Keratinocyte (primary cell): ENCODE measurements around the gene DCP2. TPM values are rescaled to one million over a fixed set of nuclear protein-coding genes. Genes with fewer than 3 reads are reported as not detected.

ENCODE experiments used
- DNase-seq: peaks from one replicate; pipeline ENCODE4 v3.0.0-alpha.2; 2011; ENCODE audit warnings: low read depth, missing footprints, low spot score
- FAIRE-seq: peaks from 2 replicates; lab custom pipeline; 2011; peaks lifted over from hg19 to GRCh38; lab: Jason Lieb, UNC
- H2AFZ ChIP-seq: 2 replicates; pipeline ENCODE4 v1.6.0; 2012; ENCODE audit warnings: low read length, control low read depth, inconsistent platforms; ENCODE audit not compliant: control insufficient read depth
- H3K27ac ChIP-seq: 2 replicates; pipeline ENCODE4 v1.5.1; 2011; ENCODE audit warnings: low read length; ENCODE audit not compliant: control insufficient read depth, insufficient read depth
- H3K27me3 ChIP-seq: 3 replicates; pipeline ENCODE4 v1.6.0; 2011; ENCODE audit warnings: low read length; ENCODE audit not compliant: control insufficient read depth, insufficient read depth; ENCODE audit errors: extremely low read depth
- H3K36me3 ChIP-seq, 2 experiments: 2 replicates in 1 of 2; 3 replicates in 1 of 2; pipeline ENCODE4 v1.5.1; 2011; ENCODE audit warnings: low read length in 2 of 2, mild to moderate bottlenecking in 1 of 2; ENCODE audit not compliant: control insufficient read depth in 2 of 2, insufficient read depth in 2 of 2; ENCODE audit errors: extremely low read depth in 1 of 2
- H3K4me1 ChIP-seq: 3 replicates; pipeline ENCODE4 v1.5.1; 2011; ENCODE audit warnings: low read length; ENCODE audit not compliant: control insufficient read depth, insufficient read depth; ENCODE audit errors: extremely low read depth
- H3K4me2 ChIP-seq: 3 replicates; pipeline ENCODE4 v1.6.0; 2011; ENCODE audit warnings: low read depth, low read length; ENCODE audit not compliant: control insufficient read depth, insufficient read depth; ENCODE audit errors: extremely low read depth
- H3K4me3 ChIP-seq, 3 experiments: fragments of 200-600 bp in 1 of 3; sonication (generic) in 1 of 3; 2 replicates in 2 of 3; 3 replicates in 1 of 3; pipeline ENCODE4 v1.5.1; 2011 to 2016; ENCODE audit warnings: low read length in 3 of 3, mild to moderate bottlenecking in 3 of 3, control low read depth in 2 of 3, inconsistent platforms in 1 of 3, low read depth in 1 of 3, mixed read lengths in 1 of 3, mixed run types in 1 of 3, moderate library complexity in 1 of 3; ENCODE audit not compliant: control insufficient read depth in 2 of 3, insufficient read depth in 2 of 3; ENCODE audit errors: extremely low read depth in 1 of 3
- H3K79me2 ChIP-seq: 2 replicates; pipeline ENCODE4 v1.6.0; 2012; ENCODE audit warnings: low read length; ENCODE audit not compliant: control insufficient read depth, insufficient read depth
- H3K9ac ChIP-seq: 3 replicates; pipeline ENCODE4 v1.6.0; 2011; ENCODE audit warnings: low read length; ENCODE audit not compliant: control insufficient read depth, insufficient read depth; ENCODE audit errors: extremely low read depth
- H3K9me1 ChIP-seq: 3 replicates; pipeline ENCODE4 v1.6.0; 2011; ENCODE audit warnings: low read length; ENCODE audit not compliant: control insufficient read depth, insufficient read depth; ENCODE audit errors: extremely low read depth
- H3K9me3 ChIP-seq: 2 replicates; pipeline ENCODE4 v1.5.1; 2012; ENCODE audit warnings: low read depth, low read length; ENCODE audit not compliant: control insufficient read depth
- H4K20me1 ChIP-seq: 3 replicates; pipeline ENCODE4 v1.6.0; 2011; ENCODE audit warnings: low read length; ENCODE audit not compliant: control insufficient read depth, insufficient read depth; ENCODE audit errors: extremely low read depth
- EZH2 ChIP-seq: IDR thresholded peaks from one replicate; pipeline ENCODE4 v1.6.1; 2012; ENCODE audit warnings: inconsistent platforms, mild to moderate bottlenecking, low read length, moderate library complexity
- dilution Hi-C: fragments of 300-500 bp; cut with MboI; formaldehyde crosslinking; loops from one replicate; pipeline ENCODE4 v1.7.0; 2020; ENCODE audit warnings: low sequenced_read_pairs; ENCODE audit not compliant: extremely low pct_ligation_motif_present
- polyA minus RNA-seq, 3 experiments: library from RNA; depleted of rRNA, polyadenylated mRNA; stranded (reverse); fragments of >200 nt; gene quantifications; 1 replicate in 1 of 3; 2 replicates in 1 of 3; 3 replicates in 1 of 3; pipeline ENCODE4 v1.2.3, GENCODE V29; 2011
- polyA plus RNA-seq, 5 experiments: library from polyadenylated mRNA; depleted of rRNA in 3 of 5; stranded (reverse) in 3 of 5; stranded (forward) in 1 of 5; unstranded in 1 of 5; fragments of >200 nt; gene quantifications; 1 replicate in 1 of 5; 2 replicates in 3 of 5; 3 replicates in 1 of 5; pipeline versions ENCODE4 v1.2.1 to v1.2.3, GENCODE V29; 2011 to 2012; ENCODE audit warnings: missing spikeins in 2 of 5, low read depth in 1 of 5, low replicate concordance in 1 of 5
- TF ChIP-seq, protein P1 (sequence below), 3 experiments: IDR thresholded peaks in 1 of 3; conservative IDR thresholded peaks in 1 of 3; optimal IDR thresholded peaks in 1 of 3; 2 replicates in 2 of 3; 3 replicates in 1 of 3; pipeline versions ENCODE3 to v1.5.1; 2011; ENCODE audit warnings: low read length in 3 of 3, mild to moderate bottlenecking in 3 of 3, moderate library complexity in 2 of 3, control low read depth in 1 of 3, inconsistent platforms in 1 of 3; ENCODE audit not compliant: insufficient read depth in 2 of 3; ENCODE audit errors: extremely low read depth in 1 of 3

Gene DCP2
- 6.7 to 11.8 TPM (median 10.1 TPM) in 3 replicates for polyA plus RNA-seq
- polyA plus RNA-seq (2011; ENCODE audit: low read depth), result 11.3 TPM
- polyA plus RNA-seq (2011; cell fraction: cytosol; rRNA removed), result 5.7 and 9.1 TPM in 2 replicates
- polyA plus RNA-seq (2011; cell fraction: nucleus; rRNA removed), result 7.5 and 10.7 TPM in 2 replicates
- 8.5 and 10.5 TPM in 2 replicates for polyA plus RNA-seq (2012; ENCODE audit: low replicate concordance)
- polyA minus RNA-seq, result 7.4 to 22.0 TPM (median 21.7 TPM) in 3 replicates
- polyA minus RNA-seq (2011; cell fraction: cytosol; rRNA and poly(A)+ RNA removed), result 7.1 TPM
- 13.1 and 21.5 TPM in 2 replicates for polyA minus RNA-seq (2011; cell fraction: nucleus; rRNA and poly(A)+ RNA removed)

DNA sequence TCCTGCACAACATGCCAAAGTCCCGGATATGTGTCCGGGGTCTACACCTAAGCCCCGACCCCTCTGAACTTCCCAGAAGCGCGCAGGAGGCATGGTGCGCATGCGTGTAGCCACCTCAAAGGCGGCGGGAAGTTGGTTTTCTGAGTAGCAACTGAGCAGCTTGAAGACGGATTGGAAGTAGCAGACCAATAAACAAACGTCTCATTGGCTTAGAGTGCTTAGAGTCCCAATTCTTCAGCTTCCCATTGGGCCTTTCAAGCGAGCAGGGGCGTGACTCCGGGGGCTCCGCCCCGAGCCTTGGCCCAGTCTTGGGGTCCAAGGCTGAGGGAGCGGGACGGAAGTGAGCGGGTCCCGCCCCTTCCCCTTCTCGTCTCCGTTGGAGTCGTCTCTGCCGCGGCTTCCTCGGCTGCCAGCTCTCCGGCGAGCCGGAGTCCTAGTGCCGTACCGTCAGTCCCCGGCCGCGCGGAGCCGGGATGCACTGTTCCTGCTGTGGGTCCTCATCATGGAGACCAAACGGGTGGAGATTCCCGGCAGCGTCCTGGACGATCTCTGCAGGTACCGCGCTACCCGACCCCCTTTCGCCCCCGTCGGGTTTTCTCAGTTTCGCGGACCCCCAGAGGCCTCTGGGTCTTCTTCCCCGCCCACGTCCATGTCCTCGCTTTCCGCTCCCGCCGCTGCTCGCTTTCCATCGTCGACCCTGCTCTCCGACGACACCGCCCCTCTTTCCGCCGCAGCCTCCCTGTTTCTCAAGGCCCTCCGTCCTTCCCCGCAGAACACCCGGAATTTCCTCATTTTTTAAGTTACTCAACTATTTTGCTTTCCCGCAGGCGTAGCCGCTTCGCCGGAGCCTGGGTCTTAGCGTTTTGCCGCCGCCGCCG is at the start of gene DCP2:
Gene DCP2 (plus strand): TSS at position 367 of the 878 bp plus-strand sequence. CDS start 136 bp downstream, at position 503.
- TF ChIP-seq, protein P1, sequence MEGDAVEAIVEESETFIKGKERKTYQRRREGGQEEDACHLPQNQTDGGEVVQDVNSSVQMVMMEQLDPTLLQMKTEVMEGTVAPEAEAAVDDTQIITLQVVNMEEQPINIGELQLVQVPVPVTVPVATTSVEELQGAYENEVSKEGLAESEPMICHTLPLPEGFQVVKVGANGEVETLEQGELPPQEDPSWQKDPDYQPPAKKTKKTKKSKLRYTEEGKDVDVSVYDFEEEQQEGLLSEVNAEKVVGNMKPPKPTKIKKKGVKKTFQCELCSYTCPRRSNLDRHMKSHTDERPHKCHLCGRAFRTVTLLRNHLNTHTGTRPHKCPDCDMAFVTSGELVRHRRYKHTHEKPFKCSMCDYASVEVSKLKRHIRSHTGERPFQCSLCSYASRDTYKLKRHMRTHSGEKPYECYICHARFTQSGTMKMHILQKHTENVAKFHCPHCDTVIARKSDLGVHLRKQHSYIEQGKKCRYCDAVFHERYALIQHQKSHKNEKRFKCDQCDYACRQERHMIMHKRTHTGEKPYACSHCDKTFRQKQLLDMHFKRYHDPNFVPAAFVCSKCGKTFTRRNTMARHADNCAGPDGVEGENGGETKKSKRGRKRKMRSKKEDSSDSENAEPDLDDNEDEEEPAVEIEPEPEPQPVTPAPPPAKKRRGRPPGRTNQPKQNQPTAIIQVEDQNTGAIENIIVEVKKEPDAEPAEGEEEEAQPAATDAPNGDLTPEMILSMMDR (optimal IDR thresholded peaks at IDR 0.05 in 1 of 3, IDR thresholded peaks at IDR 0.05 in 1 of 3, conservative IDR thresholded peaks at IDR 0.05 in 1 of 3; ENCODE audit: extremely low read depth in 1 of 3, insufficient read depth in 2 of 3, low read length in 3 of 3), result no peak
- TF ChIP-seq EZH2, result no peak
- Histone ChIP-seq H3K36me3 (peaks cover 0 to 2% of the 10 kb centered on the region in 2 experiments), H3K4me3 (peak within 1 kb of the TSS; percentile 68 to 96 (median 94)), H2AFZ (peak within 1 kb of the TSS; percentile 99), H3K27me3 (no peaks in the 10 kb centered on the region), H3K79me2 (peaks cover 51% of the 10 kb centered on the region), H3K9ac (peak within 1 kb of the TSS; percentile 87), H3K4me2 (peak within 1 kb of the TSS; percentile 99), H3K27ac (peak within 1 kb of the TSS; percentile 79), H4K20me1 (no peaks in the 10 kb centered on the region), H3K4me1 (peaks cover 20% of the 10 kb centered on the region), H3K9me3 (no peaks in the 10 kb centered on the region), H3K9me1 (no peaks in the 10 kb centered on the region)
- dilution Hi-C loops, result no loop called here
- DNase-seq (peak; percentile 97), FAIRE-seq (peak; percentile 85)

GRCh38 chr5:112929336-112930081 is 47.1 kb upstream of the DCP2 start:
- Histone ChIP-seq H3K4me1 (no peaks in the 10 kb centered on the region), H3K79me2 (no peaks in the 10 kb centered on the region), H2AFZ (no peak overlapping the region), H3K27ac (no peak overlapping the region), H4K20me1 (no peaks in the 10 kb centered on the region), H3K27me3 (no peaks in the 10 kb centered on the region), H3K9ac (no peak overlapping the region), H3K9me1 (no peaks in the 10 kb centered on the region), H3K4me3 (no peak overlapping the region), H3K36me3 (no peaks in the 10 kb centered on the region), H3K9me3 (no peaks in the 10 kb centered on the region), H3K4me2 (no peak overlapping the region)
- dilution Hi-C loops, result no loop called here
- no peak for TF ChIP-seq EZH2
- TF ChIP-seq, protein P1 (optimal IDR thresholded peaks at IDR 0.05 in 1 of 3, IDR thresholded peaks at IDR 0.05 in 1 of 3, conservative IDR thresholded peaks at IDR 0.05 in 1 of 3; ENCODE audit: extremely low read depth in 1 of 3, insufficient read depth in 2 of 3, low read length in 3 of 3), result no peak
- FAIRE-seq, result no peak
- no peak for DNase-seq
